Panc1 (cell line): ENCODE measurements around the gene CRY2. TPM values are rescaled to one million over a fixed set of nuclear protein-coding genes. Genes with fewer than 3 reads are reported as not detected.
A peak's percentile ranks its signal among the peaks of the same experiment; 100 is the strongest.

Experiments used
- ATAC-seq: fragments of 200-7000 bp; cut with Tn5 transposase; 2 replicates; pipeline ENCODE4 v1.9.1; 2020; ENCODE audit warnings: mild to moderate bottlenecking, moderate library complexity
- BruUV-seq: library from RNA; stranded (reverse); fragments of 400-500 nt; replicated peaks from 2 replicates; lab custom pipeline; 2021; lab: Mats Ljungman, UMichigan
- CTCF ChIA-PET: fragments of 300-600 bp; sonication (Branson Sonifier 250); formaldehyde crosslinking; loops from one replicate; lab custom pipeline; 2022; ENCODE audit warnings: antibody characterized with exemption; lab: Charles Lee
- POLR2A ChIA-PET: fragments of 300-600 bp; sonication (Branson Sonifier 250); formaldehyde crosslinking; loops from one replicate; lab custom pipeline; 2022; ENCODE audit warnings: antibody characterized with exemption; lab: Charles Lee
- DNase-seq: peaks from one replicate; pipeline ENCODE4 v3.0.0-alpha.2; 2010; ENCODE audit warnings: low read depth, low spot score
- H3K27ac ChIP-seq: 2 replicates; pipeline ENCODE4 v1.5.1; 2011; ENCODE audit warnings: mild to moderate bottlenecking, low read length, inconsistent platforms
- H3K27me3 ChIP-seq: fragments of 200-500 bp; sonication (Bioruptor generic); 2 replicates; pipeline ENCODE4 v1.6.0; 2014; ENCODE audit warnings: low read length, inconsistent platforms; ENCODE audit not compliant: control insufficient read depth, insufficient read depth
- H3K36me3 ChIP-seq: fragments of 200-500 bp; sonication (Bioruptor generic); 2 replicates; pipeline ENCODE4 v1.5.1; 2014; ENCODE audit warnings: inconsistent platforms, mild to moderate bottlenecking, low read length, moderate library complexity; ENCODE audit not compliant: control insufficient read depth, insufficient read depth
- H3K4me1 ChIP-seq: 2 replicates; pipeline ENCODE4 v1.5.1; 2011; ENCODE audit warnings: inconsistent platforms, mild to moderate bottlenecking, low read length, moderate library complexity; ENCODE audit not compliant: control insufficient read depth, insufficient read depth
- H3K4me3 ChIP-seq, 2 experiments: 2 replicates each; pipeline ENCODE4 v1.5.1; 2011 to 2012; ENCODE audit warnings: low read depth in 2 of 2, low read length in 2 of 2, mild to moderate bottlenecking in 2 of 2, inconsistent platforms in 1 of 2, moderate library complexity in 1 of 2
- H3K9me3 ChIP-seq: fragments of 200-500 bp; sonication (Bioruptor generic); 2 replicates; pipeline ENCODE4 v1.5.1; 2014; ENCODE audit warnings: low read depth, mild to moderate bottlenecking, inconsistent platforms, low read length, moderate library complexity; ENCODE audit not compliant: control insufficient read depth, insufficient read depth
- POLR2AphosphoS5 ChIP-seq: IDR thresholded peaks from 2 replicates; pipeline ENCODE4 v1.6.1; 2012; ENCODE audit warnings: mild to moderate bottlenecking, low read depth, low read length, moderate library complexity
- SIN3A ChIP-seq: IDR thresholded peaks from 2 replicates; pipeline ENCODE4 v1.6.1; 2012; ENCODE audit warnings: low read depth, mild to moderate bottlenecking, low read length, moderate library complexity, borderline replicate concordance; ENCODE audit not compliant: insufficient read depth
- TCF7L2 ChIP-seq: IDR thresholded peaks from 2 replicates; pipeline ENCODE4 v1.6.1; 2011; ENCODE audit warnings: mild to moderate bottlenecking, low read depth, low read length, inconsistent platforms
- in situ Hi-C: cut with HindIII; loops from 2 replicates; pipeline ENCODE4 v1.10.0; 2016; ENCODE audit warnings: low sequenced_read_pairs, low pct_unique_long_range_greater_than_20kb
- intact Hi-C: fragments of 100-400 bp; cut with micrococcal nuclease; formaldehyde crosslinking; loops from one replicate; pipeline ENCODE4 v1.10.0; 2022; ENCODE audit not compliant: unreplicated experiment
- total RNA-seq: library from RNA; stranded (reverse); gene quantifications from one replicate; pipeline ENCODE4 v1.2.1, GENCODE V29; 2021; ENCODE audit not compliant: unreplicated experiment
- TF ChIP-seq, protein P1 (sequence below), 2 experiments: IDR thresholded peaks; 2 replicates each; pipeline ENCODE4 v1.6.1; 2011 to 2012; ENCODE audit warnings: low read depth in 2 of 2, control low read depth in 1 of 2, low read length in 1 of 2, mild to moderate bottlenecking in 1 of 2, moderate library complexity in 1 of 2; ENCODE audit not compliant: insufficient read depth in 1 of 2
- TF ChIP-seq, protein P2 (sequence below): fragments of 450-650 bp; IDR thresholded peaks from 2 replicates; pipeline ENCODE4 v1.5.1; 2017; ENCODE audit warnings: mild to moderate bottlenecking

The CRY2 gene
- total RNA-seq, 1 experiment from 2014 or later = 14.6 TPM

DNA sequence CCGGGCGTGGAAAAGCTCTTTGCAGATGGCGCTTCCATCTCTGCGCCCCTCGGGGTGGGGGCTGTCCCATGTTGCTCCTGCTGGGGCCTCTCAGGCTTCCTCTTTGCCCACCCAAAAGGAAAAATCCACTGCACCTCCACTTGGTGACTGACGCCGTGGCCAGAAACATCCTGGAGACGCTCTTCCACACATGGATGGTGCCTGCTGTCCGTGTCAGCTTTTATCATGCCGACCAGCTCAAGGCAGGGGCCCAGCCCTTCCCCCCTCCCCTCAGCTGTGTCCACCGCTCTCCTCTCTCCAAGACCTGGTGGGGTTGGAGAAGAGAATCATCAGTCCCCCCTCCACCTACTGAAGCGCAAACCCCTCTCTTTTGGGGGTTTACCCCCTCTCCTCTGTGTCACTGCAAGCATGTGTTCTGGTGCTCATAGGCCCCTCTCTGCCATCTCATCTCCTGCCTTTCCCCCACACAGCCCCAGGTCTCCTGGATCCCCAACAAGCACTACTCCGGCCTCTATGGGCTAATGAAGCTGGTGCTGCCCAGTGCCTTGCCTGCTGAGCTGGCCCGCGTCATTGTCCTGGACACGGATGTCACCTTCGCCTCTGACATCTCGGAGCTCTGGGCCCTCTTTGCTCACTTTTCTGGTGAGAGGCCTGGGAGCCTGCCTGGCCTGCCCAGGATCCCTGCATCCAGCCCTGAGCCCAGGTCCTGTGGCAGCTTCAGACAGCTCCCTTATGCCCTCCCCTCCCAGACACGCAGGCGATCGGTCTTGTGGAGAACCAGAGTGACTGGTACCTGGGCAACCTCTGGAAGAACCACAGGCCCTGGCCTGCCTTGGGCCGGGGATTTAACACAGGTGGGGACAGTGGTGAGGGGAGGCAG lies 77.0 kb downstream of the CRY2 start:
- peaks cover 3% of the 10 kb centered on the region; the same call in 1 of the 2 replicates for H3K36me3 ChIP-seq
- H3K4me1 ChIP-seq = peaks cover under 1% of the 10 kb centered on the region; the same call in 1 of the 2 replicates
- BruUV-seq = no TSS peak
- in situ Hi-C loops (no loop called here), intact Hi-C loops (no loop called here)
- no peak for DNase-seq
- no peaks in the 10 kb centered on the region for H3K9me3 ChIP-seq
- ChIA-PET CTCF (interaction anchor here (0.6 kb wide), 1 partner anchor 822 kb away, joined by 4 read pairs; no protein-coding TSS in a partner anchor), POLR2A (no interaction called here)
- H3K4me3 ChIP-seq = no peak overlapping the region
- H3K27me3 ChIP-seq = no peaks in the 10 kb centered on the region; the same call in 1 of the 2 replicates
- no peak overlapping the region for H3K27ac ChIP-seq
- TF ChIP-seq TCF7L2 = no peak
- TF ChIP-seq POLR2AphosphoS5 = no peak
- TF ChIP-seq SIN3A = no peak
- TF ChIP-seq, protein P1, sequence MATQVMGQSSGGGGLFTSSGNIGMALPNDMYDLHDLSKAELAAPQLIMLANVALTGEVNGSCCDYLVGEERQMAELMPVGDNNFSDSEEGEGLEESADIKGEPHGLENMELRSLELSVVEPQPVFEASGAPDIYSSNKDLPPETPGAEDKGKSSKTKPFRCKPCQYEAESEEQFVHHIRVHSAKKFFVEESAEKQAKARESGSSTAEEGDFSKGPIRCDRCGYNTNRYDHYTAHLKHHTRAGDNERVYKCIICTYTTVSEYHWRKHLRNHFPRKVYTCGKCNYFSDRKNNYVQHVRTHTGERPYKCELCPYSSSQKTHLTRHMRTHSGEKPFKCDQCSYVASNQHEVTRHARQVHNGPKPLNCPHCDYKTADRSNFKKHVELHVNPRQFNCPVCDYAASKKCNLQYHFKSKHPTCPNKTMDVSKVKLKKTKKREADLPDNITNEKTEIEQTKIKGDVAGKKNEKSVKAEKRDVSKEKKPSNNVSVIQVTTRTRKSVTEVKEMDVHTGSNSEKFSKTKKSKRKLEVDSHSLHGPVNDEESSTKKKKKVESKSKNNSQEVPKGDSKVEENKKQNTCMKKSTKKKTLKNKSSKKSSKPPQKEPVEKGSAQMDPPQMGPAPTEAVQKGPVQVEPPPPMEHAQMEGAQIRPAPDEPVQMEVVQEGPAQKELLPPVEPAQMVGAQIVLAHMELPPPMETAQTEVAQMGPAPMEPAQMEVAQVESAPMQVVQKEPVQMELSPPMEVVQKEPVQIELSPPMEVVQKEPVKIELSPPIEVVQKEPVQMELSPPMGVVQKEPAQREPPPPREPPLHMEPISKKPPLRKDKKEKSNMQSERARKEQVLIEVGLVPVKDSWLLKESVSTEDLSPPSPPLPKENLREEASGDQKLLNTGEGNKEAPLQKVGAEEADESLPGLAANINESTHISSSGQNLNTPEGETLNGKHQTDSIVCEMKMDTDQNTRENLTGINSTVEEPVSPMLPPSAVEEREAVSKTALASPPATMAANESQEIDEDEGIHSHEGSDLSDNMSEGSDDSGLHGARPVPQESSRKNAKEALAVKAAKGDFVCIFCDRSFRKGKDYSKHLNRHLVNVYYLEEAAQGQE (IDR thresholded peaks at IDR 0.05; ENCODE audit: insufficient read depth in 1 of 2, low read depth in 2 of 2, low read length in 1 of 2) = no peak
- TF ChIP-seq, protein P2, sequence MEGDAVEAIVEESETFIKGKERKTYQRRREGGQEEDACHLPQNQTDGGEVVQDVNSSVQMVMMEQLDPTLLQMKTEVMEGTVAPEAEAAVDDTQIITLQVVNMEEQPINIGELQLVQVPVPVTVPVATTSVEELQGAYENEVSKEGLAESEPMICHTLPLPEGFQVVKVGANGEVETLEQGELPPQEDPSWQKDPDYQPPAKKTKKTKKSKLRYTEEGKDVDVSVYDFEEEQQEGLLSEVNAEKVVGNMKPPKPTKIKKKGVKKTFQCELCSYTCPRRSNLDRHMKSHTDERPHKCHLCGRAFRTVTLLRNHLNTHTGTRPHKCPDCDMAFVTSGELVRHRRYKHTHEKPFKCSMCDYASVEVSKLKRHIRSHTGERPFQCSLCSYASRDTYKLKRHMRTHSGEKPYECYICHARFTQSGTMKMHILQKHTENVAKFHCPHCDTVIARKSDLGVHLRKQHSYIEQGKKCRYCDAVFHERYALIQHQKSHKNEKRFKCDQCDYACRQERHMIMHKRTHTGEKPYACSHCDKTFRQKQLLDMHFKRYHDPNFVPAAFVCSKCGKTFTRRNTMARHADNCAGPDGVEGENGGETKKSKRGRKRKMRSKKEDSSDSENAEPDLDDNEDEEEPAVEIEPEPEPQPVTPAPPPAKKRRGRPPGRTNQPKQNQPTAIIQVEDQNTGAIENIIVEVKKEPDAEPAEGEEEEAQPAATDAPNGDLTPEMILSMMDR = no peak
- ATAC-seq = peak; percentile 37; the same call in 1 of the 2 replicates

DNA sequence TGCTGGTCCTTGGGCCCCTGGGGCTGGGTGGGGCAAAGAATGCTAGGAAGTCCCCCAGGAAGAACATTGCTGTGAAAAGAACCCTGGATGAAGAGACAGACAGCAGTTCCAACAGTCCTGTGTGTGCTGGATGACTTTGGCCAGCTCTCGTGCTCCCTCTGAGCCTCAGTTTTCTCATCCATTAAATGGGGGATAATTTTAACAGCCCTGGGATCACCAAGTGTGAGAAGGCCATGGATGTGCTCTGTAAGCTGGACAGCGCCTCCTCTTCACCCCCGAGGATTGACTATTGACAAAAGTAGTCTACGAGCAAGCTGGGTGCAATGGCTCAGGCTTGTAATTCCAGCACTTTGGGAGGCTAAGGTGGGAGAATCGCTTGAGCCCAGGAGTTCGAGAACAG lies 77.7 kb downstream of the CRY2 start:
- no peaks in the 10 kb centered on the region for H3K4me1 ChIP-seq
- intact Hi-C loops = no loop called here
- BruUV-seq = no TSS peak
- H3K9me3 ChIP-seq = no peaks in the 10 kb centered on the region
- no peak overlapping the region for H3K27ac ChIP-seq
- in situ Hi-C loops = no loop called here
- ChIA-PET CTCF (no interaction called here), POLR2A (no interaction called here)
- DNase-seq (no peak), ATAC-seq (no peak)
- H3K36me3 ChIP-seq = peaks cover 3% of the 10 kb centered on the region; the same call in 1 of the 2 replicates
- H3K27me3 ChIP-seq = no peaks in the 10 kb centered on the region; the same call in 1 of the 2 replicates
- TF ChIP-seq, protein P1 (IDR thresholded peaks at IDR 0.05; ENCODE audit: insufficient read depth in 1 of 2, low read depth in 2 of 2, low read length in 1 of 2) = peak; percentile 56 to 59; a peak in 2 of 4 replicates
- TF ChIP-seq TCF7L2 = no peak
- H3K4me3 ChIP-seq = no peak overlapping the region
